Effector CD8-positive, alpha-beta T cell (primary cell): ENCODE results near the gene KIRREL3.

ENCODE experiments used
- DNase-seq: peaks from one replicate; lab custom pipeline; 2025; lab: John Stamatoyannopoulos, UW

KIRREL3 gene

GRCh38 chr11:126663749-126664592 lies 336.6 kb downstream of the KIRREL3 start:
- DNase-seq: no peak

- DNase-seq: no peak
These were observed 338.4 kb downstream of the KIRREL3 start for GRCh38 chr11:126662035-126662790.

GRCh38 chr11:126660761-126661425 lies 339.7 kb downstream of the KIRREL3 start:
- no peak for DNase-seq

- no peak for DNase-seq
These were observed 340.2 kb downstream of the KIRREL3 start for GRCh38 chr11:126660321-126660720.

GRCh38 chr11:126658306-126659056 lies 342.1 kb downstream of the KIRREL3 start:
- DNase-seq: no peak

GRCh38 chr11:126655807-126656128 lies 344.8 kb downstream of the KIRREL3 start:
- DNase-seq: no peak

GRCh38 chr11:126654886-126655806 lies 345.4 kb downstream of the KIRREL3 start:
- no peak for DNase-seq

- DNase-seq: no peak
These were observed 347.5 kb downstream of the KIRREL3 start for GRCh38 chr11:126653040-126653439.

- DNase-seq: no peak
These were observed 352.8 kb downstream of the KIRREL3 start for GRCh38 chr11:126647735-126648134.

GRCh38 chr11:126646701-126647557 lies 353.6 kb downstream of the KIRREL3 start:
- no peak for DNase-seq

GRCh38 chr11:126645186-126645585 lies 355.4 kb downstream of the KIRREL3 start:
- DNase-seq: no peak

GRCh38 chr11:126640186-126640585 lies 360.4 kb downstream of the KIRREL3 start:
- DNase-seq: no peak

- no peak for DNase-seq
These were observed 360.9 kb downstream of the KIRREL3 start for GRCh38 chr11:126639692-126640091.

GRCh38 chr11:126638648-126639047 lies 361.9 kb downstream of the KIRREL3 start:
- DNase-seq: no peak

GRCh38 chr11:126637795-126638175 lies 362.8 kb downstream of the KIRREL3 start:
- no peak for DNase-seq

GRCh38 chr11:126636911-126637794 lies 363.4 kb downstream of the KIRREL3 start:
- no peak for DNase-seq

- no peak for DNase-seq
These were observed 365.1 kb downstream of the KIRREL3 start for GRCh38 chr11:126635511-126635910.

- DNase-seq: no peak
These were observed 365.6 kb downstream of the KIRREL3 start for GRCh38 chr11:126634963-126635362.

GRCh38 chr11:126633330-126633729 lies 367.2 kb downstream of the KIRREL3 start:
- no peak for DNase-seq
